A673 (cell line): ENCODE measurements around the gene CORO6.

Experiments
- EZH2 ChIP-seq: fragments of 200-600 bp; sonication (generic); IDR thresholded peaks from 2 replicates; pipeline ENCODE4 v1.6.1; 2017; ENCODE audit warnings: borderline replicate concordance, low read depth, mild to moderate bottlenecking, mixed read lengths, antibody characterized with exemption, low read length; ENCODE audit not compliant: poor library complexity, severe bottlenecking
- TF ChIP-seq, protein P1 (sequence below): fragments of 300-800, 200-600 bp; sonication (generic); conservative IDR thresholded peaks from 2 replicates; pipeline ENCODE4 v1.5.1; 2017; ENCODE audit warnings: low read depth, mild to moderate bottlenecking, antibody characterized with exemption, low read length, moderate library complexity, mixed read lengths

DNA sequence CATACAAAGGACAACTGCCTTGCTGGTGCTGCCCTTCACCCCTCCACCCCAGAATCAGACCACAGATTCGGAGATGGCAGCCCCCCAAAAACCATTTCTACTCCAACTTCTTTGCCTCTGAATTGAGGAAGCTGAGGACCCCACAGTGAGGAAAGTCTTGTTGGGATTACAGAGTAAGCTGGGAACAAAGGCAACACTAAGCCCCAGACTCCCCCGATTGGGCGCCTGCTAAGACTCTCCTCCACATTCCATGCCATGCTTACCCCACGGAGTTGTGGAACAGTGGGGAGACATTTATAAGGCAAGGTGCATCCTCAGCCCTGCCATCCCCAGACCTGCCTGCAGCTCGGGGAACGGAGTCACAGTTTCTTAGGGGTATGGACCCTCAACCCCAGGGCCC lies 35.1 kb downstream of the CORO6 start:
- TF ChIP-seq, protein P1, sequence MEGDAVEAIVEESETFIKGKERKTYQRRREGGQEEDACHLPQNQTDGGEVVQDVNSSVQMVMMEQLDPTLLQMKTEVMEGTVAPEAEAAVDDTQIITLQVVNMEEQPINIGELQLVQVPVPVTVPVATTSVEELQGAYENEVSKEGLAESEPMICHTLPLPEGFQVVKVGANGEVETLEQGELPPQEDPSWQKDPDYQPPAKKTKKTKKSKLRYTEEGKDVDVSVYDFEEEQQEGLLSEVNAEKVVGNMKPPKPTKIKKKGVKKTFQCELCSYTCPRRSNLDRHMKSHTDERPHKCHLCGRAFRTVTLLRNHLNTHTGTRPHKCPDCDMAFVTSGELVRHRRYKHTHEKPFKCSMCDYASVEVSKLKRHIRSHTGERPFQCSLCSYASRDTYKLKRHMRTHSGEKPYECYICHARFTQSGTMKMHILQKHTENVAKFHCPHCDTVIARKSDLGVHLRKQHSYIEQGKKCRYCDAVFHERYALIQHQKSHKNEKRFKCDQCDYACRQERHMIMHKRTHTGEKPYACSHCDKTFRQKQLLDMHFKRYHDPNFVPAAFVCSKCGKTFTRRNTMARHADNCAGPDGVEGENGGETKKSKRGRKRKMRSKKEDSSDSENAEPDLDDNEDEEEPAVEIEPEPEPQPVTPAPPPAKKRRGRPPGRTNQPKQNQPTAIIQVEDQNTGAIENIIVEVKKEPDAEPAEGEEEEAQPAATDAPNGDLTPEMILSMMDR: no peak
- no peak for TF ChIP-seq EZH2
